ENCODE measurements around the gene SHISAL1.

SHISAL1 gene

DNA sequence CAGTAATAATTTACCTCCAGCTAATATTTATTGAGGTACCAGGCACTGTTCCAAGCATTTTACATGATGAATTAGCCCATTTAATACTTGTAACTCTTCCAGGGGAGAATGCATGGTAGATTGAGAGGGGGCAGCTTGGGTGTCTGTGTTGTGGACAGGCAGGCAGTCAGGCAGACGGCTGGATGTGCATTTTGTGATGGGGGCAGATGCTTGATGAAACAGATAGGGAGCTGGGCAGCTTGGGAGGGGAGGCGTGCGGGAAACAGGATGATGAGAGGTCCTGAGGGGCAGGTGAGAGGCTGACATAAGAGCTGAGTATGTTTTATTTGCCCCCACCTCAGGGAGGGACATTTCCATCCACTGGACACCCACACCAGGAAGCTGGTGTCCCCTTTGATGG, 33.1 kb upstream of the SHISAL1 start:
- no peaks in the 10 kb centered on the region for H3K27me3 ChIP-seq (ENCODE audit: insufficient read depth, poor library complexity, severe bottlenecking)
- H3K4me3 ChIP-seq (ENCODE audit: severe bottlenecking), result no peak overlapping the region
- H3K27ac ChIP-seq (ENCODE audit: poor library complexity, severe bottlenecking), result no peak overlapping the region
- no peaks in the 10 kb centered on the region for H3K9me3 ChIP-seq (ENCODE audit: severe bottlenecking)
- no peak for DNase-seq (ENCODE audit: low spot score)
- no peaks in the 10 kb centered on the region for H3K4me1 ChIP-seq (ENCODE audit: insufficient read depth, poor library complexity, severe bottlenecking)
- TF ChIP-seq, protein P1, sequence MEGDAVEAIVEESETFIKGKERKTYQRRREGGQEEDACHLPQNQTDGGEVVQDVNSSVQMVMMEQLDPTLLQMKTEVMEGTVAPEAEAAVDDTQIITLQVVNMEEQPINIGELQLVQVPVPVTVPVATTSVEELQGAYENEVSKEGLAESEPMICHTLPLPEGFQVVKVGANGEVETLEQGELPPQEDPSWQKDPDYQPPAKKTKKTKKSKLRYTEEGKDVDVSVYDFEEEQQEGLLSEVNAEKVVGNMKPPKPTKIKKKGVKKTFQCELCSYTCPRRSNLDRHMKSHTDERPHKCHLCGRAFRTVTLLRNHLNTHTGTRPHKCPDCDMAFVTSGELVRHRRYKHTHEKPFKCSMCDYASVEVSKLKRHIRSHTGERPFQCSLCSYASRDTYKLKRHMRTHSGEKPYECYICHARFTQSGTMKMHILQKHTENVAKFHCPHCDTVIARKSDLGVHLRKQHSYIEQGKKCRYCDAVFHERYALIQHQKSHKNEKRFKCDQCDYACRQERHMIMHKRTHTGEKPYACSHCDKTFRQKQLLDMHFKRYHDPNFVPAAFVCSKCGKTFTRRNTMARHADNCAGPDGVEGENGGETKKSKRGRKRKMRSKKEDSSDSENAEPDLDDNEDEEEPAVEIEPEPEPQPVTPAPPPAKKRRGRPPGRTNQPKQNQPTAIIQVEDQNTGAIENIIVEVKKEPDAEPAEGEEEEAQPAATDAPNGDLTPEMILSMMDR (IDR thresholded peaks at IDR 0.05; ENCODE audit: poor library complexity, severe bottlenecking), result no peak
- no peak for ATAC-seq (ENCODE audit: low read depth)
- H3K36me3 ChIP-seq (ENCODE audit: low read depth), result no peaks in the 10 kb centered on the region

DNA sequence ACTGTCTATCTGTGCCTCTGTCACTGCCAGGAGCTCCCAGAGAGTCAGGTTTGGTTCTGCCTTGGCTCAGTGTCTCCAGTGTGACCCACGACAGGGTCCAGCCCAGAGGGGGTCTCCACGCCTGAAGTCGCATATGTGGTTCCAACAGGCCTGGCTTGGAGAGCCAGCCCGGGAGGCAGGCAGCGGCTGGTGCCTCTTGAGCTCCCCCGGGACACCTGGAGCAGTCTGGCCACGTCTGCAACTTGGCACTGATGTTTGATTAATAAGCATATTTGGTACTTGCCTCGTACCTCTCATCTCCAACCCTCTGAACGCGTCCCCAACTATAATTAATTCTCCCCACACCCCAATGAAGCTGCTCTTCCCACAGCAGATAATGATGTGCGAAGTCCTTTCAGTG, 31.7 kb upstream of the SHISAL1 start:
- Histone ChIP-seq H3K27me3 (ENCODE audit: insufficient read depth, poor library complexity, severe bottlenecking) (no peaks in the 10 kb centered on the region), H3K9me3 (ENCODE audit: severe bottlenecking) (no peaks in the 10 kb centered on the region), H3K4me3 (ENCODE audit: severe bottlenecking) (no peak overlapping the region), H3K27ac (ENCODE audit: poor library complexity, severe bottlenecking) (no peak overlapping the region), H3K36me3 (ENCODE audit: low read depth) (no peaks in the 10 kb centered on the region), H3K4me1 (ENCODE audit: insufficient read depth, poor library complexity, severe bottlenecking) (no peaks in the 10 kb centered on the region)
- no peak for ATAC-seq (ENCODE audit: low read depth)
- TF ChIP-seq, protein P1 (IDR thresholded peaks at IDR 0.05; ENCODE audit: poor library complexity, severe bottlenecking), result no peak
- DNase-seq (ENCODE audit: low spot score), result no peak

DNA sequence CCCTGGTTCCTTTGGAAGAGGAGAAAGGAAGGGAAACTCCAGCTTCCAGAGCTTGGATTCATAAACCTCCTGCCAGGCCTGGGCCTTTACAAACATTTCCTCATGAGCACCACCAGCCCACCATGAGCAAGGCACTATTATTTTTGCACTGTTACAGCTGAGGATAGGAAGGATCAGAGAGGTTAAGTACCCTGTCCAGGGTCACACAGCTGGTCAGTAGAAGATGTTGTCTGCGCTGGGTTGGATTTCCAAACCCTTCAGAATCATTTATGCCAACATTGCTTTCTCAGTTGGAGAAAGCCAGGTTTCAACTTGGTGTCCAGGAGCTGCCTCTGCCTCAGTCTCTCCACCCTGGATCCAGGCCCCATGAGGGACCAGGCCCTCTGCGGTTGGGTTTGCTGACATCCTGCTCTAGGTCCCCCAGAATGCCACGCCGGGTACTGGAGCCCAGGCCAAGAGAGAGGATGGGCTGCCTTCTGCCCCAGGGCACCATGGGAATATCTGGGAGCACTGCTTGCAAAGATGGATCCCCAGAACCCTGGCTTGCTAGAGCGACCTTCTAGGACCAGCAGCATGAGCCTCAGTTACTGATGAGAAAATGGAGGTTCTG, 29.7 kb upstream of the SHISAL1 start:
- no peak for ATAC-seq (ENCODE audit: low read depth)
- Histone ChIP-seq H3K36me3 (ENCODE audit: low read depth) (no peaks in the 10 kb centered on the region), H3K4me3 (ENCODE audit: severe bottlenecking) (no peak overlapping the region), H3K9me3 (ENCODE audit: severe bottlenecking) (no peaks in the 10 kb centered on the region), H3K27me3 (ENCODE audit: insufficient read depth, poor library complexity, severe bottlenecking) (no peaks in the 10 kb centered on the region), H3K4me1 (ENCODE audit: insufficient read depth, poor library complexity, severe bottlenecking) (no peaks in the 10 kb centered on the region), H3K27ac (ENCODE audit: poor library complexity, severe bottlenecking) (no peak overlapping the region)
- TF ChIP-seq, protein P1 (IDR thresholded peaks at IDR 0.05; ENCODE audit: poor library complexity, severe bottlenecking), result no peak
- no peak for DNase-seq (ENCODE audit: low spot score)

DNA sequence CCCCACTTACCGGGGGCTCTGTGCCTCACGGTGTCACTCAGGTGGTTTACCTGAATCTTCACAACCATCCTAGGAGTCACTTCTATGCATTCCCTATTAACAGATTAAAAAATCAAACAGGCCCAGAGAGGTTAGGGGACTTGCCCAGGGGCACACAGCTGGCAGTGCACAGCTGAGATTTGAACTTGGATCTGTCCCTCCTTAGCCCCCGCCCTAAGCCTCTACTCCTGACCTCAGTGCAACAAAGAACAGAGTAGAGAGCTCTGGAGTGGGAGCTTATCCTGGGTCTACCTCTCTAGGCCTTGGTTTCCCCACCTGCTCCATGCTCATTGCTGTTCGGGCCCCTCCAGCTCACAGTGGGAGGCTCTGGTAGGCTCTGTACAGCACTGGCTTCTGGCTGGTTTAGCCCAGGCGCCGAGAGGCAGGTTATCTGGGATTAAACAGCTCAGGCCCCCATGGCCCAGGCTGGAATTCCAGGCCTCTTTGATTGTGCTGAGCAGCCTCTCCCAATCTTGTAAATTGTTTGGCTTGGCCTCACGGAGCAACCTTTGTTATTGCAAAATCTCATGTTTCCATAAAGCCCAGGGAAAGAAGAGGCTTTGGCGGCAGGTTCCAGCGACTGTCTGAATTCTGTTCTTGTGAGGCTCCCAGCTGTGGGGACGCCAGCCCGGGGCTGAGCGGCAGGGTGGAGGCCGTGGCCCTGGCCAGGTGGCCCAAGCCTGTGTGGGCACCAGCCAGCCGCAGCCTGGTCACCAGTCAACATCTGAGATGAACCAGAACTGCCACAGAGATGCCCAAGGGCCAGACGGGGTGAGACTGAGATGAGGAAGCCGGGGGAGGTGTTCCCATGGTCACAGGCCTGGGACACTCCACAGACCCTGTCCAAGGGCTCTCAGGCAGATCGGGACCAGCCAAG, 28.9 kb upstream of the SHISAL1 start:
- no peaks in the 10 kb centered on the region for H3K4me1 ChIP-seq (ENCODE audit: insufficient read depth, poor library complexity, severe bottlenecking)
- H3K36me3 ChIP-seq (ENCODE audit: low read depth), result no peaks in the 10 kb centered on the region
- ATAC-seq (ENCODE audit: low read depth) (no peak), DNase-seq (ENCODE audit: low spot score) (no peak)
- no peak overlapping the region for H3K27ac ChIP-seq (ENCODE audit: poor library complexity, severe bottlenecking)
- H3K4me3 ChIP-seq (ENCODE audit: severe bottlenecking), result no peak overlapping the region
- H3K9me3 ChIP-seq (ENCODE audit: severe bottlenecking), result no peaks in the 10 kb centered on the region
- no peaks in the 10 kb centered on the region for H3K27me3 ChIP-seq (ENCODE audit: insufficient read depth, poor library complexity, severe bottlenecking)
- TF ChIP-seq, protein P1 (IDR thresholded peaks at IDR 0.05; ENCODE audit: poor library complexity, severe bottlenecking), result no peak
